DMS153 treated with DMSO at 0.1 percent for 48 hours (cell line): ENCODE data around the gene PRR30.
"Not testable (repeated sequence)": the region's sequence is repeated elsewhere in the genome, so short reads cannot be mapped to it uniquely, and the experiment has no call there.

ENCODE experiments used
- DNase-seq: peaks from one replicate; lab custom pipeline; 2025; ENCODE audit not compliant: unreplicated experiment; lab: John Stamatoyannopoulos, UW

PRR30 gene

GRCh38 chr2:27130396-27130795 is 8.8 kb downstream of the PRR30 start:
- no peak for DNase-seq

- DNase-seq = no peak
These were observed 10.3 kb downstream of the PRR30 start for GRCh38 chr2:27128668-27129571.

- no peak for DNase-seq
These were observed 11.1 kb downstream of the PRR30 start for GRCh38 chr2:27127883-27128667.

- no peak for DNase-seq
These were observed 12.9 kb downstream of the PRR30 start for GRCh38 chr2:27126252-27126710.

- no peak for DNase-seq
These were observed 14.1 kb downstream of the PRR30 start for GRCh38 chr2:27125104-27125503.

GRCh38 chr2:27123302-27124150 is 15.7 kb downstream of the PRR30 start, which contains the start of gene ABHD1:
Gene ABHD1 (plus strand): TSS chr2:27123815. CDS start chr2:27123949, 134 bp downstream.
- no peak for DNase-seq

GRCh38 chr2:27122791-27123190 is 16.4 kb downstream of the PRR30 start:
- DNase-seq = no peak

GRCh38 chr2:27121906-27122305 is 17.3 kb downstream of the PRR30 start:
- no peak for DNase-seq

GRCh38 chr2:27119330-27119670 is 19.9 kb downstream of the PRR30 start:
- not testable (repeated sequence) for DNase-seq

GRCh38 chr2:27118525-27119329 is 20.5 kb downstream of the PRR30 start, which contains the start of gene CGREF1:
Gene CGREF1 (minus strand): TSS chr2:27119128. CDS start chr2:27104366, 14,762 bp downstream.
- DNase-seq = no peak

- DNase-seq = no peak
These were observed 21.1 kb downstream of the PRR30 start for GRCh38 chr2:27117995-27118524.

GRCh38 chr2:27115519-27115918 is 23.7 kb downstream of the PRR30 start:
- DNase-seq = no peak

- DNase-seq = not testable (repeated sequence)
These were observed 27.7 kb downstream of the PRR30 start for GRCh38 chr2:27111392-27112078.

- not testable (repeated sequence) for DNase-seq
These were observed 28.4 kb downstream of the PRR30 start for GRCh38 chr2:27110603-27111352.

GRCh38 chr2:27109083-27109482 is 30.1 kb downstream of the PRR30 start:
- no peak for DNase-seq

GRCh38 chr2:27108221-27108620 is 31.0 kb downstream of the PRR30 start:
- no peak for DNase-seq

GRCh38 chr2:27105981-27106380 is 33.2 kb downstream of the PRR30 start:
- DNase-seq = no peak

GRCh38 chr2:27102329-27102728 is 36.9 kb downstream of the PRR30 start:
- DNase-seq = no peak
